ENCODE measurements around the gene GASK1B.

DNA sequence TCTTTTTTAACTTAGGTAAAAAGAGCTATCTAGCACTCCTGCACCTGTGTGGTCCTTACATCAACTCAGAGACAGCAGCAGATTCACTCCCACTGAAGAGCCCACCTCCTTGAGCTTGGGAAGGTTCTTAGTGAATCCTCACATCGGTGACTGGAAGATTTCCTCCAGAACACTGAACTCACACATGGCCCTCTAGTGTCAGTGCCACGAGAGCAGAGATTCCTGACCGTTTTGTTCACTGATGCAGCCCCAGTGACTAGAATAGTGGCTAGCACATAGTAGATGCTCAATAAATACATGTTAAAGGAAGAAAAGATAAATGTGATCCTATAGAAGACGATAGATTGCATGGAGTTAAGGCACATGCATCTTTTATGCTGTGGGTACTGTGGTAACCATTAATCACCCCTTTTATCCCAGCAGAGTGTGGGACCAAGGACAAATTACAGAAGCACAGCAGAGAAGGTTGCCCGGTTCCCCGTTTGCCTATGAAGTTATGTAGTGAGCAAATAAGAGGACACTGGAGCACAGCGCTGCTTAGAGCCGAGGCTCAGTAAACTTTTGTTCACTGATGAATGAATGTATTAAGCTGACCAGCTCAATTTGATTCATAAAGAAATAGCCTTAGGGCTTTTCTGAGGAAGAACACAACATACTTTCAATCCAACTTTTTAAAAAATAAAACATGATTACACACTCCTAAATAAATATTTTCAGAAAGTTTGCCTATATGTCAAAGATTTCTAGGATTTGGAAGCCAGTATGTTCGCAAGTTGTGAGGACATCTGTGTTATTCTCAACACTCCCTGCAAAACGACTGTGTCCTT, 8.7 kb downstream of the GASK1B start:
- TF ChIP-seq, protein P1, sequence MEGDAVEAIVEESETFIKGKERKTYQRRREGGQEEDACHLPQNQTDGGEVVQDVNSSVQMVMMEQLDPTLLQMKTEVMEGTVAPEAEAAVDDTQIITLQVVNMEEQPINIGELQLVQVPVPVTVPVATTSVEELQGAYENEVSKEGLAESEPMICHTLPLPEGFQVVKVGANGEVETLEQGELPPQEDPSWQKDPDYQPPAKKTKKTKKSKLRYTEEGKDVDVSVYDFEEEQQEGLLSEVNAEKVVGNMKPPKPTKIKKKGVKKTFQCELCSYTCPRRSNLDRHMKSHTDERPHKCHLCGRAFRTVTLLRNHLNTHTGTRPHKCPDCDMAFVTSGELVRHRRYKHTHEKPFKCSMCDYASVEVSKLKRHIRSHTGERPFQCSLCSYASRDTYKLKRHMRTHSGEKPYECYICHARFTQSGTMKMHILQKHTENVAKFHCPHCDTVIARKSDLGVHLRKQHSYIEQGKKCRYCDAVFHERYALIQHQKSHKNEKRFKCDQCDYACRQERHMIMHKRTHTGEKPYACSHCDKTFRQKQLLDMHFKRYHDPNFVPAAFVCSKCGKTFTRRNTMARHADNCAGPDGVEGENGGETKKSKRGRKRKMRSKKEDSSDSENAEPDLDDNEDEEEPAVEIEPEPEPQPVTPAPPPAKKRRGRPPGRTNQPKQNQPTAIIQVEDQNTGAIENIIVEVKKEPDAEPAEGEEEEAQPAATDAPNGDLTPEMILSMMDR (conservative IDR thresholded peaks at IDR 0.05; ENCODE audit: low read length), result no peak
- TF ChIP-seq EZH2phosphoT487 (IDR thresholded peaks at IDR 0.05; ENCODE audit: borderline replicate concordance, low read depth, low read length), result no peak
